Hepatocyte (in vitro differentiated cells): ENCODE results near the gene NBPF1. TPM values are rescaled to one million over a fixed set of nuclear protein-coding genes. Genes with fewer than 3 reads are reported as not detected.
"Not testable (repeated sequence)": the region's sequence is repeated elsewhere in the genome, so short reads cannot be mapped to it uniquely, and the experiment has no call there.

Source experiments
- DNase-seq: peaks from one replicate; pipeline ENCODE4 v3.0.0-alpha.2; 2016; ENCODE audit warnings: low spot score
- H2AFZ ChIP-seq: fragments of 200-600 bp; sonication (generic); 2 replicates; pipeline ENCODE4 v1.6.0; 2016; ENCODE audit warnings: antibody characterized with exemption, mild to moderate bottlenecking
- H3K27ac ChIP-seq: fragments of 200-600 bp; sonication (generic); 2 replicates; pipeline ENCODE4 v1.5.1; 2016; ENCODE audit warnings: mild to moderate bottlenecking
- H3K27me3 ChIP-seq: fragments of 200-600 bp; sonication (generic); 2 replicates; pipeline ENCODE4 v1.6.1; 2016
- H3K36me3 ChIP-seq: fragments of 200-600 bp; sonication (generic); replicated peaks from 2 replicates; pipeline ENCODE4 v1.5.1; 2016; ENCODE audit warnings: low read depth; ENCODE audit not compliant: insufficient read depth
- H3K4me1 ChIP-seq: fragments of 200-600 bp; sonication (generic); 2 replicates; pipeline ENCODE4 v1.5.1; 2016; ENCODE audit warnings: mild to moderate bottlenecking, moderate library complexity; ENCODE audit not compliant: insufficient read depth
- H3K4me2 ChIP-seq: fragments of 200-600 bp; sonication (generic); 2 replicates; pipeline ENCODE4 v1.6.0; 2016
- H3K4me3 ChIP-seq: fragments of 200-600 bp; sonication (generic); 2 replicates; pipeline ENCODE4 v1.5.1; 2016; ENCODE audit warnings: mild to moderate bottlenecking
- H3K79me2 ChIP-seq: fragments of 200-600 bp; sonication (generic); 2 replicates; pipeline ENCODE4 v1.6.0; 2017; ENCODE audit warnings: mild to moderate bottlenecking
- H3K9me2 ChIP-seq: fragments of 200-600 bp; sonication (generic); replicated peaks from 2 replicates; pipeline ENCODE4 v1.6.0; 2017; ENCODE audit warnings: mild to moderate bottlenecking; ENCODE audit not compliant: insufficient read depth
- H3K9me3 ChIP-seq: fragments of 200-600 bp; sonication (generic); 2 replicates; pipeline ENCODE4 v1.5.1; 2016; ENCODE audit warnings: low read depth, mild to moderate bottlenecking
- H4K20me1 ChIP-seq: fragments of 200-600 bp; sonication (generic); 2 replicates; pipeline ENCODE4 v1.6.0; 2016; ENCODE audit warnings: mild to moderate bottlenecking; ENCODE audit not compliant: insufficient read depth, poor library complexity, severe bottlenecking
- EZH2 ChIP-seq: fragments of 200-600 bp; sonication (generic); IDR thresholded peaks from 2 replicates; pipeline ENCODE4 v1.6.1; 2016; ENCODE audit warnings: antibody characterized with exemption, mild to moderate bottlenecking, borderline replicate concordance
- EZH2phosphoT487 ChIP-seq: fragments of 200-600 bp; sonication (generic); IDR thresholded peaks from one replicate; pipeline ENCODE4 v1.6.1; 2018; ENCODE audit warnings: antibody characterized with exemption, mild to moderate bottlenecking, low read depth, moderate library complexity; ENCODE audit not compliant: unreplicated experiment, severe bottlenecking
- WGBS: methylation state at CpG from one replicate; pipeline ENCODE4 v1.1.6; 2016; ENCODE audit warnings: low lambda C conversion rate; ENCODE audit errors: missing lambda C conversion rate; 5-methylcytosine and 5-hydroxymethylcytosine counted together
- polyA plus RNA-seq: library from polyadenylated mRNA; unstranded; fragments of >200 nt; fragmentation: Nextera tagmentation; extraction: Ambion mirVana; gene quantifications from 2 replicates; pipeline ENCODE4 v1.2.1, GENCODE V29; 2016
- total RNA-seq: library from RNA; depleted of rRNA; stranded (reverse); fragments of >200 nt; gene quantifications from 2 replicates; pipeline ENCODE4 v1.2.3, GENCODE V29; 2014
- TF ChIP-seq, protein P1 (sequence below): fragments of 200-600 bp; sonication (generic); IDR thresholded peaks from 2 replicates; pipeline ENCODE4 v1.5.1; 2016; ENCODE audit warnings: antibody characterized with exemption, mild to moderate bottlenecking; ENCODE audit not compliant: poor library complexity

NBPF1 gene
- total and polyA plus RNA-seq, 2 experiments from 2014 or later = 31.7 to 57.1 TPM

DNA sequence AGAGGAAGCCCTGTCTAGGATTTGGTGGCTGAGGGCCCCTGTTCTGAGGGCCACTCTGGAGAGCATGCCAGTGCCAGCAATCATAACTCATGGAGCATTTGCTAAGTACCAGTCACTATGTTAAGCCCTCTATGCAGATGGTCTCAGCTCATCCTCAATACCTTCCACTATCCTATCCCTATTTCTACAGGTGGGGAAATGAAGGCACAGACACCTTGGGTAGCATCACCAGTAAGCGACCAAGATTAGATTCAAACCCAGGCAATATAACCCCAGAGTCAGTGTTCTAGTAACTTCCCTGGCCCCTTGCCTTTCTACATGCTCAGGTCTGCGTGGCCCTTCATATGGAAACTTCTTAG is 7.9 kb upstream of the NBPF1 start:
- Histone ChIP-seq H3K9me3 (no peaks in the 10 kb centered on the region), H3K27ac (no peak overlapping the region), H3K9me2 (no peaks in the 10 kb centered on the region), H2AFZ (no peak overlapping the region), H4K20me1 (no peaks in the 10 kb centered on the region), H3K4me3 (no peak overlapping the region), H3K4me2 (no peak overlapping the region), H3K4me1 (no peaks in the 10 kb centered on the region), H3K27me3 (no peaks in the 10 kb centered on the region), H3K79me2 (no peaks in the 10 kb centered on the region), H3K36me3 (no peaks in the 10 kb centered on the region)
- TF ChIP-seq EZH2phosphoT487 (no peak), EZH2 (no peak)
- TF ChIP-seq, protein P1, sequence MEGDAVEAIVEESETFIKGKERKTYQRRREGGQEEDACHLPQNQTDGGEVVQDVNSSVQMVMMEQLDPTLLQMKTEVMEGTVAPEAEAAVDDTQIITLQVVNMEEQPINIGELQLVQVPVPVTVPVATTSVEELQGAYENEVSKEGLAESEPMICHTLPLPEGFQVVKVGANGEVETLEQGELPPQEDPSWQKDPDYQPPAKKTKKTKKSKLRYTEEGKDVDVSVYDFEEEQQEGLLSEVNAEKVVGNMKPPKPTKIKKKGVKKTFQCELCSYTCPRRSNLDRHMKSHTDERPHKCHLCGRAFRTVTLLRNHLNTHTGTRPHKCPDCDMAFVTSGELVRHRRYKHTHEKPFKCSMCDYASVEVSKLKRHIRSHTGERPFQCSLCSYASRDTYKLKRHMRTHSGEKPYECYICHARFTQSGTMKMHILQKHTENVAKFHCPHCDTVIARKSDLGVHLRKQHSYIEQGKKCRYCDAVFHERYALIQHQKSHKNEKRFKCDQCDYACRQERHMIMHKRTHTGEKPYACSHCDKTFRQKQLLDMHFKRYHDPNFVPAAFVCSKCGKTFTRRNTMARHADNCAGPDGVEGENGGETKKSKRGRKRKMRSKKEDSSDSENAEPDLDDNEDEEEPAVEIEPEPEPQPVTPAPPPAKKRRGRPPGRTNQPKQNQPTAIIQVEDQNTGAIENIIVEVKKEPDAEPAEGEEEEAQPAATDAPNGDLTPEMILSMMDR = no peak
- no peak for DNase-seq
- WGBS = 95% methylated on average over 2 of the region's 2 CpGs

DNA sequence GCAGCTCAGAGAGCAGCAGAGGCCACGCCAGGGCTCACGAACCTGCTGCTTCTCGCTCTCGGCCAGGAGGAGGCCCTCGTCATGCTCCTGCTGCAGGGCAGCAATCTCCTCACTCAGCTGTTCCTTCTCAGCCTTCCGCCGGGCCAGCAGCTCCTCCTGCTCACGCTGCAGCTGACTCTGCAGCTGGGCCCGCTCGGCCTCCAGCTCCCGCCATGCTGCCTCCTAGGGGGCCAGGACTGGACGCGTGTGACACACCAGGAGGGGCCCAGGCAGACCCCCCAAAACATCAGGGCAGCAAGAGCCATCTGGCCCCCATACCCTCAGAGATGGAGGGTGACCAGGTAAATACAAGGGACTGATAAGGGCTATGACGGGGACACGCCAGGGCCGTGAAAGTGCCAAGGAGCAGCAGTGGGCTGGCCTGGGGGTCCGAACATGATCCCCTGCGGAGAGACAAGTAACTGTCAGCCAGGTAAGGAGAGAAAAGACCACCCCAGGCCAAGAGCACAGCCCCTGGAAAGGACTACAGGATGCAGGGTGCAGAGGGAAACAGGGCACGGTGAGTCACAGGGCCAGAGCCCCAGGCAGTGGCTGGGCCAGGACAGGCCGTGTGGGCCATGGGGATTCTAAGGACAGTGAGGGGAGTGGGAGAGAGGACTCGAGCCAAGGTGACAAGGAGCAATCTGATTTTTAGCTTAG is 6.6 kb upstream of the NBPF1 start:
- DNase-seq, H3K4me1 ChIP-seq, H3K36me3 ChIP-seq, H3K27me3 ChIP-seq, H3K4me3 ChIP-seq, H3K27ac ChIP-seq, H3K79me2 ChIP-seq, H3K4me2 ChIP-seq, H3K9me3 ChIP-seq, H2AFZ ChIP-seq, H4K20me1 ChIP-seq, H3K9me2 ChIP-seq: not testable (repeated sequence)
- WGBS = 92% methylated on average over 21 of the region's 21 CpGs

DNA sequence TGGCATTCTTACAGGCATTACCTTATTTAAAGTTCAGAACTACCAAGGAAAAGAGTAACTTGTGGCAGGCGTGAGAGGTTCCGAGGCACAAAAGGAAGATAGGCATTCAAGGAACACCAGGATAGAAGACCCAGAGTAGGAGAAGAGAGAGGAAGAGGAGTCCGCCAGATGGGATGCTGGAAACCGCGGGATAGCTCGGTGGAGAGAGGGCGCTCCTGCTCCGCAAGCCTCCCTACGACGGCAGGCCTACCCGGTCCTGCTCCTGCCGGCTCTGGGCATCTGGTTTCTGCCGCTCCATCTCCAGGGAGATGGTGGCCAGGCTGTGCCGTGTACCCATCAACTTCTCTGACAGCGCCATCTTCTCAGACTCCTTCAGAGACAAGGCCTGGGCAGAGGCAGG is 5.4 kb upstream of the NBPF1 start:
- no peak overlapping the region for H3K4me3 ChIP-seq
- TF ChIP-seq EZH2 = no peak
- TF ChIP-seq EZH2phosphoT487 = no peak
- TF ChIP-seq, protein P1 = no peak
- H3K4me2 ChIP-seq = no peak overlapping the region
- H3K27ac ChIP-seq = no peak overlapping the region
- no peaks in the 10 kb centered on the region for H3K27me3 ChIP-seq
- H3K79me2 ChIP-seq = no peaks in the 10 kb centered on the region
- H3K9me3 ChIP-seq = no peaks in the 10 kb centered on the region
- peaks cover 7% of the 10 kb centered on the region for H3K4me1 ChIP-seq
- no peaks in the 10 kb centered on the region for H3K36me3 ChIP-seq
- 83% methylated on average over 15 of the region's 15 CpGs for WGBS
- H3K9me2 ChIP-seq = no peaks in the 10 kb centered on the region
- no peaks in the 10 kb centered on the region for H4K20me1 ChIP-seq
- no peak for DNase-seq
- no peak overlapping the region for H2AFZ ChIP-seq

DNA sequence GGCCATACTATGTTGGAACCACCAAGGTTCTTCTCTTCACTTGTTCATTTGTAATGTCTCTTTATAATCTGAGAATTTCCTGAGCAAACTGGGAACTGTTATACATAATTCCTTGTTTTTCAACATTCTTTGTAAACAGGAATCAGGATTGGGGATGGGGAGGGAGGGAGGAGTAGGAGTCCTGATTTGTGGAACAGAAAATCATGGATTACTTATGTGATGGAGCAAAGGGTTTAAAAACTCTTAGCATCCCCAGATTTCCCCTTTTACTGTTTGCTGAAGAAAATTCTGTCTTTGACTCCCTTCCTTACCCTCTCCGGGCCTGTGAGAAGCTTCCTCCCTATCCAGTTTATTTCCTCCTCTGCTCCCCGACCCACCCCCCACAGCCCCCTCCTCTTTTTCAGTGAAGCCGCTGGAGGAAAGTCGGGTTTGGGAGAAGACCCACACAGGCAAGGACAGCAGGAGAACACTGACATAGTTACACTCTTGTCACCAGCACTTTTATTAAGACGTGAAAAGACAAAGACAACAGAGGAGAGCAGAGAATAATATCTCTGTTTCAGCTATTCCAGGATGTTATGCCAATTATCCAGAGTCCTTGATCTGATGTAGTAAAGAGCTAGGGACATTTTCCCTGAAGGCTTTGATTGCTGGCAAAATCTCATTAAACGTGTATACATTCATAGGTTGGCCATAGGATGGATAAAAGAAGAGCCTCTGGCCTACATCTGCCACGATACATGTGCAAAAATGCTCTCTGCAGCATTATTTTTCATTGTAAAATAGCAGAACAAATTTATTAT is 4.6 kb upstream of the NBPF1 start:
- H3K4me1 ChIP-seq = peaks cover 7% of the 10 kb centered on the region
- no peaks in the 10 kb centered on the region for H3K27me3 ChIP-seq
- H3K36me3 ChIP-seq = no peaks in the 10 kb centered on the region
- no peak overlapping the region for H2AFZ ChIP-seq
- WGBS = 86% methylated on average over 7 of the region's 7 CpGs
- H3K27ac ChIP-seq = no peak overlapping the region
- TF ChIP-seq EZH2 = no peak
- TF ChIP-seq EZH2phosphoT487 = no peak
- TF ChIP-seq, protein P1 = no peak
- no peaks in the 10 kb centered on the region for H3K9me2 ChIP-seq
- no peaks in the 10 kb centered on the region for H4K20me1 ChIP-seq
- no peaks in the 10 kb centered on the region for H3K9me3 ChIP-seq
- DNase-seq = no peak
- no peak overlapping the region for H3K4me2 ChIP-seq
- H3K4me3 ChIP-seq = no peak overlapping the region
- H3K79me2 ChIP-seq = no peaks in the 10 kb centered on the region
